ENCODE measurements around the gene LCE3D. TPM values are rescaled to one million over a fixed set of nuclear protein-coding genes. Genes with fewer than 3 reads are reported as not detected.
"Not testable (repeated sequence)": the region's sequence is repeated elsewhere in the genome, so short reads cannot be mapped to it uniquely, and the experiment has no call there.

Gene LCE3D
- total RNA-seq, 4 donors from 2014 or later: not detected

- intact Hi-C loops (cut with DNase I): loop anchor here (10.0 kb wide), 1 partner anchor 62 kb away; the partner anchor contains the start of genes CRCT1 and LCE5A
- no peak for TF ChIP-seq CTCF (IDR thresholded peaks at IDR 0.05)
- no peak for TF ChIP-seq POLR2A (IDR thresholded peaks at IDR 0.05; ENCODE audit: low read depth)
- TF ChIP-seq POLR2AphosphoS5 (IDR thresholded peaks at IDR 0.05): no peak
- no peak for TF ChIP-seq EP300 (IDR thresholded peaks at IDR 0.05)
- Histone ChIP-seq H3K27ac (replicated peaks in 1 of 4) (no peak overlapping the region), H3K9me3 (no peaks in the 10 kb centered on the region), H3K4me3 (no peak overlapping the region), H3K36me3 (no peaks in the 10 kb centered on the region), H3K4me1 (no peaks in the 10 kb centered on the region), H3K27me3 (peaks cover 0 to 20% (median 0%) of the 10 kb centered on the region in 4 donors)
- 77% methylated on average over 2 of the region's 2 CpGs for WGBS
- no peak for DNase-seq (ENCODE audit: extremely low spot score)
These were observed 3.1 kb downstream of the LCE3D start for GRCh38 chr1:152577168-152577567.

- Histone ChIP-seq H3K4me3 (no peak within 1 kb of the TSS), H3K4me1 (no peaks in the 10 kb centered on the region), H3K9me3 (peaks cover 0 to 27% (median 7%) of the 10 kb centered on the region in 4 donors), H3K36me3 (no peaks in the 10 kb centered on the region), H3K27me3 (no peaks in the 10 kb centered on the region), H3K27ac (replicated peaks in 1 of 4) (no peak within 1 kb of the TSS)
- TF ChIP-seq POLR2A (IDR thresholded peaks at IDR 0.05; ENCODE audit: low read depth) (no peak), CTCF (IDR thresholded peaks at IDR 0.05) (no peak), POLR2AphosphoS5 (IDR thresholded peaks at IDR 0.05) (no peak), EP300 (IDR thresholded peaks at IDR 0.05) (no peak)
- WGBS: 58% methylated on average over 1 of the region's 1 CpG
- DNase-seq (ENCODE audit: extremely low spot score): no peak
- intact Hi-C loops (cut with DNase I): no loop called here
These were observed 13.6 kb downstream of the LCE3D start, which contains the start of gene LCE3E for GRCh38 chr1:152566681-152567080. LCE3E (minus strand) TSS chr1:152566780; CDS start chr1:152566208, 572 bp downstream.

GRCh38 chr1:152565535-152566215 is 14.6 kb downstream of the LCE3D start:
- Histone ChIP-seq H3K4me1 (no peaks in the 10 kb centered on the region), H3K27ac (replicated peaks in 1 of 4) (no peak overlapping the region), H3K36me3 (no peaks in the 10 kb centered on the region), H3K9me3 (peaks cover 0 to 23% (median 7%) of the 10 kb centered on the region in 4 donors), H3K27me3 (no peaks in the 10 kb centered on the region), H3K4me3 (no peak overlapping the region)
- no peak for DNase-seq (ENCODE audit: extremely low spot score)
- TF ChIP-seq CTCF (IDR thresholded peaks at IDR 0.05) (no peak), EP300 (IDR thresholded peaks at IDR 0.05) (no peak), POLR2A (IDR thresholded peaks at IDR 0.05; ENCODE audit: low read depth) (no peak), POLR2AphosphoS5 (IDR thresholded peaks at IDR 0.05) (no peak)
- 82% methylated on average over 9 of the region's 14 CpGs for WGBS
- intact Hi-C loops (cut with DNase I): no loop called here

DNA sequence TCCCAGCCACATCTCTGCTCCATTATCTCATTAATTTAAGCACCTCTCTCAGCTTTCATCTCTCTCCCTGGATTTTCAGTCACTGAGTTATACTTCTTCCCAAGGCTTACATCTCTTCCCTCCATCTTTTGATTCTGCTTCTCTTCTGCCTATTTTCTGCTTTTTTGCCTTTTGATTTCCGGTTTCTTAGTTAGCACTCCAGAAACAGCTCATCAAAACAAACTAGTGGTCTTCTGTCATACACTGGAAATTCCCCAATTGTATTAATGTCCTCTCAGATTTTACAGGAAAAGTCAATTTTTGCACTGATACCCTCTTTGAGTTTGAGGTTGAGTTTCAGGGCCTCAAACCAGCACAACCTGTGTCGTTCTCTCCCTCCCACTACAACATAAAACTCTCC is 15.2 kb downstream of the LCE3D start:
- WGBS: 74% methylated on average over 2 of the region's 2 CpGs
- Histone ChIP-seq H3K9me3 (peaks cover 0 to 19% (median 7%) of the 10 kb centered on the region in 4 donors), H3K4me1 (no peaks in the 10 kb centered on the region), H3K27me3 (no peaks in the 10 kb centered on the region), H3K36me3 (no peaks in the 10 kb centered on the region), H3K27ac (replicated peaks in 1 of 4) (no peak overlapping the region), H3K4me3 (no peak overlapping the region)
- TF ChIP-seq CTCF (IDR thresholded peaks at IDR 0.05) (no peak), POLR2AphosphoS5 (IDR thresholded peaks at IDR 0.05) (no peak), POLR2A (IDR thresholded peaks at IDR 0.05; ENCODE audit: low read depth) (no peak), EP300 (IDR thresholded peaks at IDR 0.05) (no peak)
- DNase-seq (ENCODE audit: extremely low spot score): no peak
- intact Hi-C loops (cut with DNase I): no loop called here

GRCh38 chr1:152548358-152548757 is 32.0 kb downstream of the LCE3D start:
- H3K4me1 ChIP-seq; H3K27me3 ChIP-seq; DNase-seq (ENCODE audit: extremely low spot score); H3K4me3 ChIP-seq; intact Hi-C loops (cut with DNase I); H3K27ac ChIP-seq (replicated peaks in 1 of 4); H3K36me3 ChIP-seq; H3K9me3 ChIP-seq: not testable (repeated sequence)
- no CpG with 5 or more reads among the region's 1 CpG for WGBS
